HL-60 (cell line): ENCODE data around the gene EXOSC6.

ENCODE experiments used
- CTCF ChIP-seq: IDR thresholded peaks from one replicate; pipeline ENCODE4 v1.5.1; 2011; ENCODE audit warnings: low read length, control low read depth, inconsistent platforms; ENCODE audit not compliant: insufficient read depth
- POLR2AphosphoS5 ChIP-seq: IDR thresholded peaks from 2 replicates; pipeline ENCODE4 v1.6.1; 2012; ENCODE audit warnings: low read depth
- REST ChIP-seq: IDR thresholded peaks from 2 replicates; pipeline ENCODE4 v1.6.1; 2012; ENCODE audit warnings: low read depth; ENCODE audit not compliant: insufficient replicate concordance

GRCh38 chr16:70290949-70291519 is 39.3 kb upstream of the EXOSC6 start:
- TF ChIP-seq CTCF (no peak), REST (no peak), POLR2AphosphoS5 (no peak)
